ENCODE data around the gene SMAD7.

GRCh38 chr18:48894799-48895346, 55.9 kb downstream of the SMAD7 start:
- TF ChIP-seq CTCF (conservative IDR thresholded peaks at IDR 0.05 in 1 of 2, IDR thresholded peaks at IDR 0.05 in 1 of 2; ENCODE audit: low read depth in 1 of 2, low read length in 2 of 2) (no peak), EZH2 (IDR thresholded peaks at IDR 0.05; ENCODE audit: low read length, missing control alignments) (no peak)

All from fibroblast of lung (primary cell).